ENCODE data around the gene CD276.

CD276 gene

DNA sequence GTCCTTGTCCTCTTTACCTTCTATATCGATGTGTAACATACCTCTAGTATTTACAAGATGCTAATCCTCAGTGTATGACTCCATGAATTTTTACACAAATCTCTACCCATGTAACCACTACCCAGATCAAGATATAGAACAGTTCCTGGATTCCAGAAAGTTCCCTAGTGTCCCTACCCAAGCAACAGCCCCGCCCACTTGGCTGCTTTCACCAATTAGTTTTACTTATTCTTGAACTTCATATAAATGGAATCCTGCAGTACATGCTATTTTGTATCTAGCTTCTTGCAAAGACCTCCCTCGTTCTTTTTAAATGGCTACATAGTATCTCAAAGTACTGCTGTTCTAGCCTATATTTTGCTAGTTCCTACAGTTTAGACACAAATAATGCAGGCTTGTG lies 33.0 kb downstream of the CD276 start:
- TF ChIP-seq TEAD4 (IDR thresholded peaks at IDR 0.05): no peak
- TF ChIP-seq TAF1 (IDR thresholded peaks at IDR 0.05; ENCODE audit: low read depth): no peak

- no peak for TF ChIP-seq FOXM1 (IDR thresholded peaks at IDR 0.05; ENCODE audit: borderline replicate concordance, low read depth)
- TF ChIP-seq EGR1 (IDR thresholded peaks at IDR 0.05): no peak
- TF ChIP-seq NFIC (IDR thresholded peaks at IDR 0.05): no peak
- no peak for TF ChIP-seq CEBPB (IDR thresholded peaks at IDR 0.05)
- TF ChIP-seq, protein P1, sequence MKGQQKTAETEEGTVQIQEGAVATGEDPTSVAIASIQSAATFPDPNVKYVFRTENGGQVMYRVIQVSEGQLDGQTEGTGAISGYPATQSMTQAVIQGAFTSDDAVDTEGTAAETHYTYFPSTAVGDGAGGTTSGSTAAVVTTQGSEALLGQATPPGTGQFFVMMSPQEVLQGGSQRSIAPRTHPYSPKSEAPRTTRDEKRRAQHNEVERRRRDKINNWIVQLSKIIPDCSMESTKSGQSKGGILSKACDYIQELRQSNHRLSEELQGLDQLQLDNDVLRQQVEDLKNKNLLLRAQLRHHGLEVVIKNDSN (IDR thresholded peaks at IDR 0.05): no peak
- TF ChIP-seq, protein P2, sequence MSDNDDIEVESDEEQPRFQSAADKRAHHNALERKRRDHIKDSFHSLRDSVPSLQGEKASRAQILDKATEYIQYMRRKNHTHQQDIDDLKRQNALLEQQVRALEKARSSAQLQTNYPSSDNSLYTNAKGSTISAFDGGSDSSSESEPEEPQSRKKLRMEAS (IDR thresholded peaks at IDR 0.05): no peak
- no peak for TF ChIP-seq YY1 (IDR thresholded peaks at IDR 0.05; ENCODE audit: low read depth)
- TF ChIP-seq CREB1 (IDR thresholded peaks at IDR 0.05; ENCODE audit: low read depth): no peak
- TF ChIP-seq TEAD4 (IDR thresholded peaks at IDR 0.05): no peak
Measured at GRCh38 chr15:73717802-73718201, 33.6 kb downstream of the CD276 start.

GRCh38 chr15:73718694-73719093 lies 34.5 kb downstream of the CD276 start:
- TF ChIP-seq, protein P2 (IDR thresholded peaks at IDR 0.05): no peak
- TF ChIP-seq YY1 (IDR thresholded peaks at IDR 0.05; ENCODE audit: low read depth): no peak
- no peak for TF ChIP-seq NFIC (IDR thresholded peaks at IDR 0.05)
- TF ChIP-seq TAF1 (IDR thresholded peaks at IDR 0.05; ENCODE audit: low read depth): no peak
- no peak for TF ChIP-seq ZBTB7A (IDR thresholded peaks at IDR 0.05; ENCODE audit: low read depth)
- no peak for TF ChIP-seq CEBPB (IDR thresholded peaks at IDR 0.05)
- no peak for TF ChIP-seq REST (IDR thresholded peaks at IDR 0.05; ENCODE audit: low read depth)
- no peak for TF ChIP-seq CREB1 (IDR thresholded peaks at IDR 0.05; ENCODE audit: low read depth)
- no peak for TF ChIP-seq RAD21 (IDR thresholded peaks at IDR 0.05; ENCODE audit: low read depth)

- TF ChIP-seq EP300 (IDR thresholded peaks at IDR 0.05; ENCODE audit: borderline replicate concordance) (no peak), CEBPB (IDR thresholded peaks at IDR 0.05) (no peak), TEAD4 (IDR thresholded peaks at IDR 0.05) (no peak), REST (IDR thresholded peaks at IDR 0.05; ENCODE audit: low read depth) (peak; percentile 63), YY1 (IDR thresholded peaks at IDR 0.05; ENCODE audit: low read depth) (no peak)
- TF ChIP-seq, protein P1 (IDR thresholded peaks at IDR 0.05): no peak
Measured at GRCh38 chr15:73722425-73722824, 38.2 kb downstream of the CD276 start.

DNA sequence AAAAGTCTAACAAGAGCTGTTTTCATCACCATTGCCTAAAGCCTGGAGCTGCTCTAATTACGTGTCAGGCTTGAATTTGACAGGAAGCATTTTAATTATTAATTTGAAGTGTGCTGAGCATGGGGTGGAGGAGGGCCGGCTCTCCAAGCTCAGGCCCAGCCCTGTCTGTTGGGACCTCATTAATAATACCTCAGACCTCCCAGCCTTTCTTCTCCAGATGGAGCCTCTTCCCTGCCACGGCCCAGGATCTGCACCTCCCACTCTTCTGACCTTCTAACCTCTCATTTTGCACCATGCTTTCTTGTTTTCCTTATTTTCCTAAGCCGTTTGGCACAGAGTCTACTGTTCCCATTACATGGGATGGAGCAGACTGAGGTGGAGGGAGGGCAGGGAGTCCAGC lies 39.0 kb downstream of the CD276 start:
- TF ChIP-seq TCF12 (IDR thresholded peaks at IDR 0.05; ENCODE audit: low read depth) (no peak), TAF1 (IDR thresholded peaks at IDR 0.05; ENCODE audit: low read depth) (no peak), EGR1 (IDR thresholded peaks at IDR 0.05) (no peak), FOXM1 (IDR thresholded peaks at IDR 0.05; ENCODE audit: borderline replicate concordance, low read depth) (no peak), RAD21 (IDR thresholded peaks at IDR 0.05; ENCODE audit: low read depth) (no peak), CREB1 (IDR thresholded peaks at IDR 0.05; ENCODE audit: low read depth) (no peak), TEAD4 (IDR thresholded peaks at IDR 0.05) (no peak), CEBPB (IDR thresholded peaks at IDR 0.05) (no peak)

- TF ChIP-seq CREB1 (IDR thresholded peaks at IDR 0.05; ENCODE audit: low read depth) (no peak), TCF12 (IDR thresholded peaks at IDR 0.05; ENCODE audit: low read depth) (no peak)
Measured at GRCh38 chr15:73724212-73724611, 40.0 kb downstream of the CD276 start.

DNA sequence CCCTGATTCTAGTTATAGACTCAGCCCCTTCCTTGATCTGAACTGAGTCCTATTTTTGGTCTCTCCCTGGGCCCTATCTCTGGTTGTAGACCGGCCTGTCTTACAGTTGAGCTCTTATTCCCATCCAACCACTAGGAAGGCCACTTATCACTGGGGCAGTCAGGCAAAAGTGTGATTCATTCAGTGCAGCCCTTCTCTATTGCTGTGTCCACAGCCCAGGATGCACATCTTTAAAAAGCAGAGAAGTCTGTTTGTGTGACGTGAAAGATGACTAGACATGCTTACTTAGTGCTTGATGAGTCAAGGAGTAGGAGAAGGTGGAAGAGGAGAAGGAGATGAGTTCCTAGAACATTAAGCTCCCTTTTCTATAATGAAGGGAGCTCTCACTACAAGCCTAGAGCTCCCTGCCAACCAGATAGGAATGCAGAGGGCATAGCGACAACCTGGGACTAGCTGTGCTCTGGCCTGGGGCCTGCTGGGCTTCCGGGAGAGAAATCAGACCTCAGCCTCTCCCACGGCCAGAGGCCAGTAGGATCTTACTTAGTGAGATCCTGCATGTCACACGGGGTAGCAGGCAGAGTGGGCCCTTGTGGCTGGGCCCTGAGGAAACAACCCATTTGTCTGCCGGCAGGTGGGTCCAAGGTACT lies 43.3 kb downstream of the CD276 start:
- TF ChIP-seq ZBTB7A (IDR thresholded peaks at IDR 0.05; ENCODE audit: low read depth) (no peak), FOXM1 (IDR thresholded peaks at IDR 0.05; ENCODE audit: borderline replicate concordance, low read depth) (no peak), YY1 (IDR thresholded peaks at IDR 0.05; ENCODE audit: low read depth) (no peak), TCF12 (IDR thresholded peaks at IDR 0.05; ENCODE audit: low read depth) (no peak), RAD21 (IDR thresholded peaks at IDR 0.05; ENCODE audit: low read depth) (no peak), REST (IDR thresholded peaks at IDR 0.05; ENCODE audit: low read depth) (no peak), TEAD4 (IDR thresholded peaks at IDR 0.05) (no peak), CREB1 (IDR thresholded peaks at IDR 0.05; ENCODE audit: low read depth) (no peak), TAF1 (IDR thresholded peaks at IDR 0.05; ENCODE audit: low read depth) (no peak), CEBPB (IDR thresholded peaks at IDR 0.05) (no peak), EGR1 (IDR thresholded peaks at IDR 0.05) (no peak), EP300 (IDR thresholded peaks at IDR 0.05; ENCODE audit: borderline replicate concordance) (no peak), NFIC (IDR thresholded peaks at IDR 0.05) (no peak)
- TF ChIP-seq, protein P1 (IDR thresholded peaks at IDR 0.05): no peak
- TF ChIP-seq, protein P2 (IDR thresholded peaks at IDR 0.05): no peak
